VCaP (cell line): ENCODE data around the gene CDK19.
"Not testable (repeated sequence)": the region's sequence is repeated elsewhere in the genome, so short reads cannot be mapped to it uniquely, and the experiment has no call there.

Source experiments
- H3K27ac ChIP-seq: fragments of 450-650 bp; 2 replicates; pipeline ENCODE4 v1.5.1; 2017
- CTCF ChIP-seq: fragments of 450-650 bp; conservative IDR thresholded peaks from 2 replicates; pipeline ENCODE4 v1.5.1; 2017; ENCODE audit warnings: mild to moderate bottlenecking, moderate library complexity

CDK19 gene

GRCh38 chr6:110778333-110778732, 36.9 kb downstream of the CDK19 start:
- no peak overlapping the region for H3K27ac ChIP-seq

GRCh38 chr6:110777636-110778035, 37.6 kb downstream of the CDK19 start:
- H3K27ac ChIP-seq, result no peak overlapping the region
- TF ChIP-seq CTCF, result no peak

More at GRCh38 chr6:110778333-110778732, 36.9 kb downstream of the CDK19 start:
- TF ChIP-seq CTCF, result no peak

GRCh38 chr6:110776413-110776812, 38.9 kb downstream of the CDK19 start:
- no peak for TF ChIP-seq CTCF
- H3K27ac ChIP-seq, result no peak overlapping the region

GRCh38 chr6:110769923-110770322, 45.3 kb downstream of the CDK19 start:
- TF ChIP-seq CTCF, result no peak
- no peak overlapping the region for H3K27ac ChIP-seq

- no peak for TF ChIP-seq CTCF
- H3K27ac ChIP-seq, result no peak overlapping the region
These were observed 47.2 kb downstream of the CDK19 start for GRCh38 chr6:110768057-110768456.

GRCh38 chr6:110761371-110761770, 53.9 kb downstream of the CDK19 start:
- no peak for TF ChIP-seq CTCF
- no peak overlapping the region for H3K27ac ChIP-seq

- H3K27ac ChIP-seq, result no peak overlapping the region
- no peak for TF ChIP-seq CTCF
These were observed 54.7 kb downstream of the CDK19 start for GRCh38 chr6:110760589-110760988.

GRCh38 chr6:110760098-110760497, 55.2 kb downstream of the CDK19 start:
- not testable (repeated sequence) for H3K27ac ChIP-seq
